Fibroblast of mammary gland (primary cell): ENCODE measurements around the gene SNX12.
"Not testable (repeated sequence)": the region's sequence is repeated elsewhere in the genome, so short reads cannot be mapped to it uniquely, and the experiment has no call there.

Experiments used
- DNase-seq: peaks from one replicate; pipeline ENCODE4 v3.0.0-alpha.2; 2010; ENCODE audit warnings: low read depth
- H3K4me3 ChIP-seq: 2 replicates; pipeline ENCODE4 v1.5.1; 2011; ENCODE audit warnings: low read depth, mild to moderate bottlenecking, low read length, moderate library complexity; ENCODE audit not compliant: control insufficient read depth
- TF ChIP-seq, protein P1 (sequence below): conservative IDR thresholded peaks from 2 replicates; pipeline ENCODE4 v1.5.1; 2011; ENCODE audit warnings: low read depth, low read length, inconsistent platforms; ENCODE audit not compliant: control insufficient read depth, insufficient read depth

The SNX12 gene

DNA sequence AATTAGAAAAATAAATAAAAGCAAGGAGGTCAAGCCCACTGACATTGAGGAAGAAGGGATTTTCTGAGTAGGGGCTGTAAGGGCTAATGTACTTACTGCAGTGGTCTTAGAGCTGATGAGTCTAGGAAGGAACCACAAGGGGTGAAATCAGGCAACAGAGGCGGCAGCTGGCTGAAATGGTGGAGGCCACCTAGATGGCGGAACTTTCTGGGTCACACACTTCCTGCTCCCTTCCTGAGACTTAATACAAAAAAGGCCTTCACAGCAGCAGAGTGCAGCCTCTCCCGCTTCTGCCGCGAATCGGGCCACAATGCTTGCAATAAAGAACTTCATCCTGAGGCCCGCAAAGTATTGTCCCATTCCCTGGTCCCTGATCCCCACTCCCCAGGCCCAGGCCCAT is 15.4 kb downstream of the SNX12 start:
- H3K4me3 ChIP-seq = no peak overlapping the region
- DNase-seq = no peak

DNA sequence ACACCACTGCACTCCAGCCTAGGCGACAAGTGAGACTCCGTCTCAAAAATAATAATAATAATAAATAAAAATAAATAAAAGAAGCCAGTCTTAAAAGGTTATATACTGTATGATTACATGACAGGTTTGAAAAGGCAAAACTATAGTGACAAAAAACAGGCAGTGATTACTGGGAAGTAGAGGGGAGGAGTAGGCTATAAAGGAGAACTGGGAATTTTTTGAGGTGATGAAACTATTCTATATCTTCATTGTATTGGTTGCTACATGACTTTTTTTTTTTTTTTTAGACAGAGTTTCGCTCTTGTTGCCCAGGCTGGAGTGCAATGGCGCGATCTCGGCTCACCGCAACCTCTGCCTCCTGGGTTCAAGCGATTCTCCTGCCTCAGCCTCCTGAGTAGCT is 20.2 kb downstream of the SNX12 start:
- not testable (repeated sequence) for DNase-seq, H3K4me3 ChIP-seq

More for the DNA sequence above, 15.4 kb downstream of the SNX12 start:
- TF ChIP-seq, protein P1, sequence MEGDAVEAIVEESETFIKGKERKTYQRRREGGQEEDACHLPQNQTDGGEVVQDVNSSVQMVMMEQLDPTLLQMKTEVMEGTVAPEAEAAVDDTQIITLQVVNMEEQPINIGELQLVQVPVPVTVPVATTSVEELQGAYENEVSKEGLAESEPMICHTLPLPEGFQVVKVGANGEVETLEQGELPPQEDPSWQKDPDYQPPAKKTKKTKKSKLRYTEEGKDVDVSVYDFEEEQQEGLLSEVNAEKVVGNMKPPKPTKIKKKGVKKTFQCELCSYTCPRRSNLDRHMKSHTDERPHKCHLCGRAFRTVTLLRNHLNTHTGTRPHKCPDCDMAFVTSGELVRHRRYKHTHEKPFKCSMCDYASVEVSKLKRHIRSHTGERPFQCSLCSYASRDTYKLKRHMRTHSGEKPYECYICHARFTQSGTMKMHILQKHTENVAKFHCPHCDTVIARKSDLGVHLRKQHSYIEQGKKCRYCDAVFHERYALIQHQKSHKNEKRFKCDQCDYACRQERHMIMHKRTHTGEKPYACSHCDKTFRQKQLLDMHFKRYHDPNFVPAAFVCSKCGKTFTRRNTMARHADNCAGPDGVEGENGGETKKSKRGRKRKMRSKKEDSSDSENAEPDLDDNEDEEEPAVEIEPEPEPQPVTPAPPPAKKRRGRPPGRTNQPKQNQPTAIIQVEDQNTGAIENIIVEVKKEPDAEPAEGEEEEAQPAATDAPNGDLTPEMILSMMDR = no peak

DNA sequence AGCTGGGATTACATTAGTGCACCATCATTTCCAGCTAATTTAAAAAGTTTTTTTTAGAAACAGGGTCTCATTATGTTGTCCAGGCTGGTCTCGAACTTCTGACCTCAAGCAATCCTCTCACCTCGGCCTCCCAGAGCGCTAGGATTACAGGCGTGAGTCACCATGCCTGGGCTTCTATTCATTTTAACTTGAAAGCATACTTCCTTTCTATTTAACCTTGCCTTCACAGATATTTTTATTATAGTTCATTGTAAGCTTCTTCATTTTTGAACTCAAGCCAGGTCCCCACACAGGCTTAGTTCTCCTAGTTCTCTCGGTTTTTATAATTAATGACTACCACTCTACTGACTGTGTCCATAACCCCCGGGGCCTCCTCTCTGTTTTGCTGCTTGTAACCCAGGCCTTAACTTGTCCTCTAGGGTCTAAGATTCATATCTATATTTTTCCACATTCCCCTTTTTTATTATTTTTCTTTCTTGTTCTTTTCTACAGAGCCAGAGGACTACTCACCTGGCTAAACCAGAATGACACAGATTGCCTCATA is 50.7 kb downstream of the SNX12 start:
- DNase-seq = no peak
- TF ChIP-seq, protein P1 = no peak
- no peak overlapping the region for H3K4me3 ChIP-seq
